CD4-positive, alpha-beta T cell (primary cell): ENCODE measurements around the gene KCNH2. TPM values are rescaled to one million over a fixed set of nuclear protein-coding genes. Genes with fewer than 3 reads are reported as not detected.

Experiments
- ATAC-seq: fragments of 200-7000 bp; cut with Tn5 transposase; one replicate; pipeline ENCODE4 v1.10.0; 2022; ENCODE audit warnings: mild to moderate bottlenecking; ENCODE audit not compliant: poor library complexity
- CTCF ChIA-PET: fragments of 350-600 bp; sonication (Branson Sonifier 250); formaldehyde crosslinking; loops from one replicate; lab custom pipeline; 2021; ENCODE audit warnings: antibody characterized with exemption, inconsistent platforms; lab: Charles Lee
- POLR2A ChIA-PET: fragments of 350-600 bp; sonication (Branson Sonifier 250); formaldehyde crosslinking; loops from one replicate; lab custom pipeline; 2021; ENCODE audit warnings: antibody characterized with exemption, inconsistent platforms; lab: Charles Lee
- DNase-seq, 14 experiments: peaks; one replicate each; pipeline ENCODE4 v3.0.0-alpha.2; 2013 to 2020; ENCODE audit warnings: mixed read lengths in 2 of 14
- H3K27ac ChIP-seq, 2 donors: one replicate each; pipeline versions ENCODE4 v1.5.1 to v1.7.0; 2013; ENCODE audit warnings: low read length in 2 of 2, low read depth in 1 of 2, mild to moderate bottlenecking in 1 of 2
- H3K27me3 ChIP-seq, 2 experiments: 1 replicate in 1 of 2; 2 replicates in 1 of 2; pipeline versions ENCODE4 v1.6.1 to v1.7.0; 2013; ENCODE audit warnings: low read length in 2 of 2, control low read depth in 1 of 2, mild to moderate bottlenecking in 1 of 2, moderate library complexity in 1 of 2; ENCODE audit not compliant: insufficient read depth in 2 of 2, control insufficient read depth in 1 of 2
- H3K36me3 ChIP-seq: one replicate; pipeline ENCODE4 v1.6.1; 2013; ENCODE audit warnings: low read length, control low read depth; ENCODE audit not compliant: insufficient read depth
- H3K4me1 ChIP-seq: one replicate; pipeline ENCODE4 v1.6.1; 2013; ENCODE audit warnings: low read length, control low read depth; ENCODE audit not compliant: insufficient read depth
- H3K4me3 ChIP-seq: one replicate; pipeline ENCODE4 v1.5.1; 2013; ENCODE audit warnings: mild to moderate bottlenecking, low read length, moderate library complexity
- H3K9me3 ChIP-seq, 2 experiments: 1 replicate in 1 of 2; 2 replicates in 1 of 2; pipeline versions ENCODE4 v1.6.1 to v1.7.0; 2013; ENCODE audit warnings: low read length in 2 of 2, mild to moderate bottlenecking in 2 of 2, control low read depth in 1 of 2, moderate library complexity in 1 of 2; ENCODE audit not compliant: control insufficient read depth in 1 of 2, insufficient read depth in 1 of 2
- H3K27ac Mint-ChIP-seq: one replicate; pipeline ENCODE4 v1.8.0; 2020; ENCODE audit warnings: mixed read lengths
- H3K27me3 Mint-ChIP-seq: one replicate; pipeline ENCODE4 v1.8.0; 2021; ENCODE audit warnings: mixed read lengths
- H3K36me3 Mint-ChIP-seq: one replicate; pipeline ENCODE4 v1.8.0; 2021; ENCODE audit warnings: low read depth, mixed read lengths
- H3K4me1 Mint-ChIP-seq: one replicate; pipeline ENCODE4 v1.8.0; 2021; ENCODE audit warnings: low read depth, mixed read lengths
- H3K4me3 Mint-ChIP-seq: one replicate; pipeline ENCODE4 v1.8.0; 2020; ENCODE audit warnings: mild to moderate bottlenecking, mixed read lengths
- H3K9me3 Mint-ChIP-seq: one replicate; pipeline ENCODE4 v1.8.0; 2020; ENCODE audit warnings: mixed read lengths
- intact Hi-C, 2 experiments: fragments of 100-400 bp; cut with DNase I in 1 of 2; cut with micrococcal nuclease in 1 of 2; formaldehyde crosslinking; loops; one replicate each; pipeline versions ENCODE4 v1.15.1 to v1.9.0; 2023 to 2025; cut with DNase I, micrococcal nuclease
- total RNA-seq, 174 experiments: library from RNA in 2 of 174; stranded (reverse) in 2 of 174; gene quantifications; one replicate each; pipeline ENCODE4 v1.2.3 and lab custom pipeline; 2021 to 2026
- TF ChIP-seq, protein P1 (sequence below): fragments of 200-600 bp; IDR thresholded peaks from one replicate; pipeline ENCODE4 v1.8.0; 2022; ENCODE audit warnings: antibody characterized with exemption, mild to moderate bottlenecking

The KCNH2 gene
- total RNA-seq, 2 experiments from 2014 or later: 1.9 to 2.3 TPM

GRCh38 chr7:151001546-151001945 is 23.4 kb upstream of the KCNH2 start:
- TF ChIP-seq, protein P1, sequence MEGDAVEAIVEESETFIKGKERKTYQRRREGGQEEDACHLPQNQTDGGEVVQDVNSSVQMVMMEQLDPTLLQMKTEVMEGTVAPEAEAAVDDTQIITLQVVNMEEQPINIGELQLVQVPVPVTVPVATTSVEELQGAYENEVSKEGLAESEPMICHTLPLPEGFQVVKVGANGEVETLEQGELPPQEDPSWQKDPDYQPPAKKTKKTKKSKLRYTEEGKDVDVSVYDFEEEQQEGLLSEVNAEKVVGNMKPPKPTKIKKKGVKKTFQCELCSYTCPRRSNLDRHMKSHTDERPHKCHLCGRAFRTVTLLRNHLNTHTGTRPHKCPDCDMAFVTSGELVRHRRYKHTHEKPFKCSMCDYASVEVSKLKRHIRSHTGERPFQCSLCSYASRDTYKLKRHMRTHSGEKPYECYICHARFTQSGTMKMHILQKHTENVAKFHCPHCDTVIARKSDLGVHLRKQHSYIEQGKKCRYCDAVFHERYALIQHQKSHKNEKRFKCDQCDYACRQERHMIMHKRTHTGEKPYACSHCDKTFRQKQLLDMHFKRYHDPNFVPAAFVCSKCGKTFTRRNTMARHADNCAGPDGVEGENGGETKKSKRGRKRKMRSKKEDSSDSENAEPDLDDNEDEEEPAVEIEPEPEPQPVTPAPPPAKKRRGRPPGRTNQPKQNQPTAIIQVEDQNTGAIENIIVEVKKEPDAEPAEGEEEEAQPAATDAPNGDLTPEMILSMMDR: no peak
- H3K27ac ChIP-seq: no peak overlapping the region
- Mint-ChIP-seq H3K4me3 (no peak overlapping the region), H3K4me1 (peaks cover 46% of the 10 kb centered on the region), H3K27ac (no peak overlapping the region), H3K36me3 (peaks cover 8% of the 10 kb centered on the region), H3K27me3 (no peaks in the 10 kb centered on the region), H3K9me3 (no peaks in the 10 kb centered on the region)
- no peaks in the 10 kb centered on the region for H3K9me3 ChIP-seq
- POLR2A ChIA-PET: interaction anchor here (1.1 kb wide), 1 partner anchor 27 kb away, joined by 4 read pairs; the partner anchor contains the start of gene ABCB8
- CTCF ChIA-PET: no interaction called here
- DNase-seq: no peak
- H3K4me3 ChIP-seq: no peak overlapping the region
- H3K4me1 ChIP-seq: peaks cover 47% of the 10 kb centered on the region
- H3K27me3 ChIP-seq: no peaks in the 10 kb centered on the region
- intact Hi-C loops: no loop called here
- peaks cover 5% of the 10 kb centered on the region for H3K36me3 ChIP-seq
- no peak for ATAC-seq

GRCh38 chr7:151000897-151001495 is 22.9 kb upstream of the KCNH2 start:
- H3K27me3 ChIP-seq: no peaks in the 10 kb centered on the region
- H3K4me1 Mint-ChIP-seq: peaks cover 47% of the 10 kb centered on the region
- H3K4me3 ChIP-seq: no peak overlapping the region
- DNase-seq (no peak), ATAC-seq (no peak)
- H3K9me3 Mint-ChIP-seq: no peaks in the 10 kb centered on the region
- H3K4me3 Mint-ChIP-seq: no peak overlapping the region
- CTCF ChIA-PET: no interaction called here
- POLR2A ChIA-PET: interaction anchor here (1.1 kb wide), 1 partner anchor 27 kb away, joined by 4 read pairs; the partner anchor contains the start of gene ABCB8
- intact Hi-C loops: no loop called here
- no peak overlapping the region for H3K27ac ChIP-seq
- TF ChIP-seq, protein P1: no peak
- H3K27ac Mint-ChIP-seq: no peak overlapping the region
- H3K4me1 ChIP-seq: peaks cover 49% of the 10 kb centered on the region
- H3K27me3 Mint-ChIP-seq: no peaks in the 10 kb centered on the region
- H3K9me3 ChIP-seq: no peaks in the 10 kb centered on the region
- peaks cover 5% of the 10 kb centered on the region for H3K36me3 ChIP-seq
- H3K36me3 Mint-ChIP-seq: peaks cover 8% of the 10 kb centered on the region

GRCh38 chr7:150999497-151000230 is 21.5 kb upstream of the KCNH2 start:
- H3K4me1 Mint-ChIP-seq: peaks cover 42% of the 10 kb centered on the region
- Histone ChIP-seq H3K4me1 (peaks cover 55% of the 10 kb centered on the region), H3K9me3 (no peaks in the 10 kb centered on the region), H3K36me3 (peaks cover 5% of the 10 kb centered on the region), H3K27me3 (no peaks in the 10 kb centered on the region), H3K4me3 (no peak overlapping the region), H3K27ac (no peak overlapping the region)
- peak in 1 of 14 experiments; percentile 50 for DNase-seq
- H3K4me3 Mint-ChIP-seq: no peak overlapping the region
- CTCF ChIA-PET: no interaction called here
- H3K9me3 Mint-ChIP-seq: no peaks in the 10 kb centered on the region
- H3K36me3 Mint-ChIP-seq: no peaks in the 10 kb centered on the region
- intact Hi-C loops: no loop called here
- POLR2A ChIA-PET: no interaction called here
- no peak for ATAC-seq
- TF ChIP-seq, protein P1: no peak
- H3K27ac Mint-ChIP-seq: no peak overlapping the region
- no peaks in the 10 kb centered on the region for H3K27me3 Mint-ChIP-seq
